DND-41 (cell line): ENCODE measurements around the gene SAP25.

Source experiments
- CTCF ChIP-seq: IDR thresholded peaks from 2 replicates; pipeline ENCODE4 v1.5.1; 2012; ENCODE audit warnings: borderline replicate concordance, low read length, moderate library complexity, mild to moderate bottlenecking; ENCODE audit not compliant: poor library complexity, severe bottlenecking; ENCODE audit errors: extremely low read depth
- EZH2 ChIP-seq: IDR thresholded peaks from 3 replicates; pipeline ENCODE4 v1.6.1; 2012; ENCODE audit warnings: borderline replicate concordance, low read depth, mild to moderate bottlenecking, moderate library complexity, low read length, inconsistent platforms; ENCODE audit not compliant: severe bottlenecking

GRCh38 chr7:100553032-100553431, 20.7 kb downstream of the SAP25 start:
- no peak for TF ChIP-seq CTCF
- no peak for TF ChIP-seq EZH2
